Measurements from ENCODE around the gene HCK.

The HCK gene

GRCh38 chr20:32017711-32018251, 34.3 kb upstream of the HCK start:
- Histone ChIP-seq H3K4me3 (ENCODE audit: low read length) (peak overlapping the region; percentile 83), H3K27ac (ENCODE audit: low read length) (no peak overlapping the region), H3K9ac (ENCODE audit: low read depth, low read length) (peak overlapping the region; percentile 64; the same call in 1 of the 2 replicates), H3K27me3 (ENCODE audit: insufficient read depth, low read length) (peaks cover 29% of the 10 kb centered on the region), H3K36me3 (ENCODE audit: insufficient read depth, low read depth, low read length) (no peaks in the 10 kb centered on the region), H3K4me1 (ENCODE audit: insufficient read depth, low read length) (peaks cover 13% of the 10 kb centered on the region; the same call in 1 of the 2 replicates), H3K9me3 (ENCODE audit: insufficient read depth, low read depth, low read length) (no peaks in the 10 kb centered on the region)

GRCh38 chr20:32018269-32019155, 33.5 kb upstream of the HCK start:
- H3K27ac ChIP-seq (ENCODE audit: low read length): no peak overlapping the region
- peak overlapping the region; percentile 83 for H3K4me3 ChIP-seq (ENCODE audit: low read length)
- no peaks in the 10 kb centered on the region for H3K36me3 ChIP-seq (ENCODE audit: insufficient read depth, low read depth, low read length)
- H3K9me3 ChIP-seq (ENCODE audit: insufficient read depth, low read depth, low read length): no peaks in the 10 kb centered on the region
- peak overlapping the region; percentile 73; the same call in 1 of the 2 replicates for H3K9ac ChIP-seq (ENCODE audit: low read depth, low read length)
- peaks cover 13% of the 10 kb centered on the region; the same call in 1 of the 2 replicates for H3K4me1 ChIP-seq (ENCODE audit: insufficient read depth, low read length)
- peaks cover 29% of the 10 kb centered on the region for H3K27me3 ChIP-seq (ENCODE audit: insufficient read depth, low read length)

- H3K27ac ChIP-seq (ENCODE audit: low read length): no peak overlapping the region
- no peak overlapping the region for H3K9ac ChIP-seq (ENCODE audit: low read depth, low read length)
- H3K4me1 ChIP-seq (ENCODE audit: insufficient read depth, low read length): peaks cover 13% of the 10 kb centered on the region; the same call in 1 of the 2 replicates
- peak overlapping the region; percentile 72; the same call in 1 of the 2 replicates for H3K4me3 ChIP-seq (ENCODE audit: low read length)
- no peaks in the 10 kb centered on the region for H3K9me3 ChIP-seq (ENCODE audit: insufficient read depth, low read depth, low read length)
- H3K27me3 ChIP-seq (ENCODE audit: insufficient read depth, low read length): peaks cover 29% of the 10 kb centered on the region
- H3K36me3 ChIP-seq (ENCODE audit: insufficient read depth, low read depth, low read length): no peaks in the 10 kb centered on the region
These were observed 32.9 kb upstream of the HCK start for GRCh38 chr20:32019156-32019510.

DNA sequence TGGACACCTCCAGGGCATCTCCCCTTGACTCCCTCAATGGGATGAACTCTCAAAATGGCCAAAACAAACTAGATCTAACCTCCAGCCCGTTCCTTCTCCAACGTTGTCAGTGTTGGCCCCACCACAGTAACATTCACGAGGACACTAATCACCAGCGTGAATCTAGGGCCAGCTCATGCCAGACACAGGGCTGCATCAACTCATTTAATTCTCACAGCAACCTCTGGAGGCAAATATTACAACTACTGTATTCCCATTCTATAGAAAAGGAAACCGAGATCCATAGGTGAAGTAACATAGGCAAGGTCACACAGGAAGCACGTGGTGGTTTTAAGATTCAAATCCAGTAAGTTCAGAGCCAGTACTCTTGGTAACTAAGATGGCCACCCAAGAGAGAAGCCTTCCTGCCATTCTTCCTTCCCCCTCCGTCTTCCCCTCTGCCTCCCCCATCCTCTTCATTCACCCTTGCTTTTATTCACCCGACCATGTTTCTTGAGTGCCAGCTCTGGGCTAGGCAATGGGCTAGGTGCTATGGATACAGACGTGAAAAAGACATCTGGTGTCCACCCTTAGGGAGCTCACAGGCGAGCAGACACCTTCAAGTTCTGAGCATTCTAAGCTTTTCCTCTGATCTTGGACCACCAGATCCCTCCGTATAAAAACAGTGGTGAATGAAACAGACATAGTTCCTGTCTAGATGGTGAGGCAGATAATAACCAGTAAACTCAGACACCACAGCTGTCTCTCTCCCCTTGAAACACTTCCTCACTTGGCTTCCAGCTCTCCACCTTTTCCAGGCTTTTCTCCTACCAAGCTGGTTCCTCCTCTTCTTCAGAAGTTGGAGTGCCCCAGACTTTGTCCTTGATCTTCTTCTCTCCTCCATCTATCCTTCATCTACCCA, 32.2 kb upstream of the HCK start:
- Histone ChIP-seq H3K9me3 (ENCODE audit: insufficient read depth, low read depth, low read length) (no peaks in the 10 kb centered on the region), H3K9ac (ENCODE audit: low read depth, low read length) (peak overlapping the region; percentile 69; the same call in 1 of the 2 replicates), H3K27ac (ENCODE audit: low read length) (no peak overlapping the region), H3K4me3 (ENCODE audit: low read length) (peak overlapping the region; percentile 72), H3K27me3 (ENCODE audit: insufficient read depth, low read length) (peaks cover 29% of the 10 kb centered on the region), H3K36me3 (ENCODE audit: insufficient read depth, low read depth, low read length) (no peaks in the 10 kb centered on the region), H3K4me1 (ENCODE audit: insufficient read depth, low read length) (peaks cover 15% of the 10 kb centered on the region; the same call in 1 of the 2 replicates)

DNA sequence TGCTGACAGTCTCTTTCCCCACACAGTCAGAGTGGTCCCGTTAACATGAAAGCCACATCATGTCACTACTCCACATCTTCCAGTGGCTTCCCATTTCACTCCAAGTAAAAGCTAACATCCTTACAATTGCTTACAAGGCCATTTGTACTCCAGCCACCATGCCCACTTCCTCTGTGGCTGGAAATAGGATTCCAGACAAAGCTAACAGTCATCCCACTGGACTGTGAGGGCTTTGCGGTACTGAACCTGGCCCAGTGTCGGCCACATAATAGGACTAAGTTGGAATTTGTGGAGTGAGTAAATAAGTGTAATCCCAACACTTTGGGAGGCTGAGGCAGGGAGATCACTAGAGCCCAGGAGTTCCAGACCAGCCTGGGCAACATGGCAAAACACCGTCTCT, 31.0 kb upstream of the HCK start:
- no peaks in the 10 kb centered on the region for H3K9me3 ChIP-seq (ENCODE audit: insufficient read depth, low read depth, low read length)
- no peak overlapping the region for H3K9ac ChIP-seq (ENCODE audit: low read depth, low read length)
- H3K36me3 ChIP-seq (ENCODE audit: insufficient read depth, low read depth, low read length): no peaks in the 10 kb centered on the region
- H3K27me3 ChIP-seq (ENCODE audit: insufficient read depth, low read length): peaks cover 29% of the 10 kb centered on the region
- no peak overlapping the region for H3K27ac ChIP-seq (ENCODE audit: low read length)
- H3K4me3 ChIP-seq (ENCODE audit: low read length): no peak overlapping the region
- H3K4me1 ChIP-seq (ENCODE audit: insufficient read depth, low read length): peaks cover 16% of the 10 kb centered on the region; the same call in 1 of the 2 replicates

GRCh38 chr20:32024683-32025295, 27.3 kb upstream of the HCK start:
- no peak overlapping the region for H3K27ac ChIP-seq (ENCODE audit: low read length)
- H3K9ac ChIP-seq (ENCODE audit: low read depth, low read length): no peak overlapping the region
- H3K4me3 ChIP-seq (ENCODE audit: low read length): no peak overlapping the region
- no peaks in the 10 kb centered on the region for H3K9me3 ChIP-seq (ENCODE audit: insufficient read depth, low read depth, low read length)
- H3K27me3 ChIP-seq (ENCODE audit: insufficient read depth, low read length): peaks cover 11% of the 10 kb centered on the region
- H3K36me3 ChIP-seq (ENCODE audit: insufficient read depth, low read depth, low read length): no peaks in the 10 kb centered on the region
- peaks cover 5% of the 10 kb centered on the region; the same call in 1 of the 2 replicates for H3K4me1 ChIP-seq (ENCODE audit: insufficient read depth, low read length)

- Histone ChIP-seq H3K9ac (ENCODE audit: low read depth, low read length) (no peak overlapping the region), H3K9me3 (ENCODE audit: insufficient read depth, low read depth, low read length) (no peaks in the 10 kb centered on the region), H3K27ac (ENCODE audit: low read length) (no peak overlapping the region), H3K4me1 (ENCODE audit: insufficient read depth, low read length) (peaks cover 3% of the 10 kb centered on the region; the same call in 1 of the 2 replicates), H3K27me3 (ENCODE audit: insufficient read depth, low read length) (no peaks in the 10 kb centered on the region), H3K4me3 (ENCODE audit: low read length) (no peak overlapping the region), H3K36me3 (ENCODE audit: insufficient read depth, low read depth, low read length) (no peaks in the 10 kb centered on the region)
These were observed 24.4 kb upstream of the HCK start for GRCh38 chr20:32027643-32028042.

- Histone ChIP-seq H3K9me3 (ENCODE audit: insufficient read depth, low read depth, low read length) (no peaks in the 10 kb centered on the region), H3K4me1 (ENCODE audit: insufficient read depth, low read length) (peaks cover 3% of the 10 kb centered on the region; the same call in 1 of the 2 replicates), H3K9ac (ENCODE audit: low read depth, low read length) (no peak overlapping the region), H3K4me3 (ENCODE audit: low read length) (no peak overlapping the region), H3K27me3 (ENCODE audit: insufficient read depth, low read length) (no peaks in the 10 kb centered on the region), H3K27ac (ENCODE audit: low read length) (no peak overlapping the region), H3K36me3 (ENCODE audit: insufficient read depth, low read depth, low read length) (no peaks in the 10 kb centered on the region)
These were observed 23.2 kb upstream of the HCK start for GRCh38 chr20:32028647-32029372.

- no peaks in the 10 kb centered on the region for H3K27me3 ChIP-seq (ENCODE audit: insufficient read depth, low read length)
- H3K9me3 ChIP-seq (ENCODE audit: insufficient read depth, low read depth, low read length): no peaks in the 10 kb centered on the region
- H3K4me1 ChIP-seq (ENCODE audit: insufficient read depth, low read length): peaks cover 3% of the 10 kb centered on the region; the same call in 1 of the 2 replicates
These were observed 22.5 kb upstream of the HCK start for GRCh38 chr20:32029561-32029960.

GRCh38 chr20:32031007-32031958, 20.8 kb upstream of the HCK start:
- H3K36me3 ChIP-seq (ENCODE audit: insufficient read depth, low read depth, low read length): no peaks in the 10 kb centered on the region
- no peaks in the 10 kb centered on the region for H3K4me1 ChIP-seq (ENCODE audit: insufficient read depth, low read length)
- H3K27me3 ChIP-seq (ENCODE audit: insufficient read depth, low read length): no peaks in the 10 kb centered on the region; the same call in 1 of the 2 replicates
- H3K27ac ChIP-seq (ENCODE audit: low read length): no peak overlapping the region
- H3K9me3 ChIP-seq (ENCODE audit: insufficient read depth, low read depth, low read length): no peaks in the 10 kb centered on the region
- H3K9ac ChIP-seq (ENCODE audit: low read depth, low read length): no peak overlapping the region
- H3K4me3 ChIP-seq (ENCODE audit: low read length): peak overlapping the region; percentile 36; the same call in 1 of the 2 replicates

More at GRCh38 chr20:32029561-32029960, 22.5 kb upstream of the HCK start:
- no peaks in the 10 kb centered on the region for H3K36me3 ChIP-seq (ENCODE audit: insufficient read depth, low read depth, low read length)
- H3K4me3 ChIP-seq (ENCODE audit: low read length): no peak overlapping the region
- H3K9ac ChIP-seq (ENCODE audit: low read depth, low read length): no peak overlapping the region
- no peak overlapping the region for H3K27ac ChIP-seq (ENCODE audit: low read length)
